Loucy (cell line): ENCODE data around the gene BEND5.
A peak's percentile ranks its signal among the peaks of the same experiment; 100 is the strongest.

Source experiments
- H2AFZ ChIP-seq: fragments of 200-600 bp; sonication (generic); 2 replicates; pipeline ENCODE4 v1.6.0; 2016; ENCODE audit warnings: antibody characterized with exemption, mild to moderate bottlenecking, low read length, moderate library complexity
- H3F3A ChIP-seq: fragments of 200-600 bp; 2 replicates; pipeline ENCODE4 v1.6.0; 2016; ENCODE audit warnings: antibody characterized with exemption, low read depth, mild to moderate bottlenecking
- H3K27me3 ChIP-seq: fragments of 200-600 bp; sonication (generic); 2 replicates; pipeline ENCODE4 v1.6.1; 2014; ENCODE audit warnings: low read length, mild to moderate bottlenecking; ENCODE audit not compliant: insufficient read depth, poor library complexity, severe bottlenecking
- H3K36me3 ChIP-seq: fragments of 200-600 bp; sonication (generic); 2 replicates; pipeline ENCODE4 v1.6.1; 2016; ENCODE audit warnings: low read length; ENCODE audit not compliant: insufficient read depth
- H3K4me1 ChIP-seq: fragments of 200-600 bp; sonication (generic); 2 replicates; pipeline ENCODE4 v1.5.1; 2014; ENCODE audit warnings: low read length, mild to moderate bottlenecking; ENCODE audit not compliant: insufficient read depth, poor library complexity, severe bottlenecking
- H3K4me2 ChIP-seq: fragments of 200-600 bp; sonication (generic); 2 replicates; pipeline ENCODE4 v1.6.0; 2014; ENCODE audit warnings: antibody characterized with exemption, low read length, low read depth, mild to moderate bottlenecking; ENCODE audit not compliant: poor library complexity, severe bottlenecking
- H3K4me3 ChIP-seq: fragments of 200-600 bp; sonication (generic); 2 replicates; pipeline ENCODE4 v1.5.1; 2014; ENCODE audit warnings: low read length, mild to moderate bottlenecking, mixed read lengths; ENCODE audit not compliant: poor library complexity, severe bottlenecking
- H3K79me2 ChIP-seq: fragments of 200-600 bp; sonication (generic); 2 replicates; pipeline ENCODE4 v1.6.1; 2014; ENCODE audit warnings: low read length; ENCODE audit not compliant: insufficient read depth
- H3K9ac ChIP-seq: fragments of 200-600 bp; sonication (generic); 2 replicates; pipeline ENCODE4 v1.6.0; 2014; ENCODE audit warnings: mild to moderate bottlenecking, low read depth, low read length, moderate library complexity; ENCODE audit not compliant: poor library complexity, severe bottlenecking
- H3K9me2 ChIP-seq: fragments of 200-600 bp; sonication (generic); replicated peaks from 2 replicates; pipeline ENCODE4 v1.6.1; 2016; ENCODE audit warnings: low read depth, low read length, mixed read lengths
- H3K9me3 ChIP-seq: fragments of 200-600 bp; sonication (generic); 2 replicates; pipeline ENCODE4 v1.6.1; 2014; ENCODE audit warnings: mild to moderate bottlenecking, antibody characterized with exemption, low read length, low read depth; ENCODE audit not compliant: insufficient read depth
- H4K20me1 ChIP-seq: fragments of 200-600 bp; sonication (generic); 2 replicates; pipeline ENCODE4 v1.6.0; 2014; ENCODE audit warnings: antibody characterized with exemption, low read length, mild to moderate bottlenecking; ENCODE audit not compliant: insufficient read depth, poor library complexity, severe bottlenecking
- EZH2phosphoT487 ChIP-seq: fragments of 200-600 bp; IDR thresholded peaks from 2 replicates; pipeline ENCODE4 v1.6.1; 2018; ENCODE audit warnings: antibody characterized with exemption, mild to moderate bottlenecking, moderate library complexity, borderline replicate concordance
- TF ChIP-seq, protein P1 (sequence below): fragments of 200-600 bp; sonication (generic); conservative IDR thresholded peaks from 2 replicates; pipeline ENCODE4 v1.5.1; 2014; ENCODE audit warnings: mild to moderate bottlenecking, antibody characterized with exemption, low read length

Gene BEND5, protein sequence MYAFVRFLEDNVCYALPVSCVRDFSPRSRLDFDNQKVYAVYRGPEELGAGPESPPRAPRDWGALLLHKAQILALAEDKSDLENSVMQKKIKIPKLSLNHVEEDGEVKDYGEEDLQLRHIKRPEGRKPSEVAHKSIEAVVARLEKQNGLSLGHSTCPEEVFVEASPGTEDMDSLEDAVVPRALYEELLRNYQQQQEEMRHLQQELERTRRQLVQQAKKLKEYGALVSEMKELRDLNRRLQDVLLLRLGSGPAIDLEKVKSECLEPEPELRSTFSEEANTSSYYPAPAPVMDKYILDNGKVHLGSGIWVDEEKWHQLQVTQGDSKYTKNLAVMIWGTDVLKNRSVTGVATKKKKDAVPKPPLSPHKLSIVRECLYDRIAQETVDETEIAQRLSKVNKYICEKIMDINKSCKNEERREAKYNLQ

DNA sequence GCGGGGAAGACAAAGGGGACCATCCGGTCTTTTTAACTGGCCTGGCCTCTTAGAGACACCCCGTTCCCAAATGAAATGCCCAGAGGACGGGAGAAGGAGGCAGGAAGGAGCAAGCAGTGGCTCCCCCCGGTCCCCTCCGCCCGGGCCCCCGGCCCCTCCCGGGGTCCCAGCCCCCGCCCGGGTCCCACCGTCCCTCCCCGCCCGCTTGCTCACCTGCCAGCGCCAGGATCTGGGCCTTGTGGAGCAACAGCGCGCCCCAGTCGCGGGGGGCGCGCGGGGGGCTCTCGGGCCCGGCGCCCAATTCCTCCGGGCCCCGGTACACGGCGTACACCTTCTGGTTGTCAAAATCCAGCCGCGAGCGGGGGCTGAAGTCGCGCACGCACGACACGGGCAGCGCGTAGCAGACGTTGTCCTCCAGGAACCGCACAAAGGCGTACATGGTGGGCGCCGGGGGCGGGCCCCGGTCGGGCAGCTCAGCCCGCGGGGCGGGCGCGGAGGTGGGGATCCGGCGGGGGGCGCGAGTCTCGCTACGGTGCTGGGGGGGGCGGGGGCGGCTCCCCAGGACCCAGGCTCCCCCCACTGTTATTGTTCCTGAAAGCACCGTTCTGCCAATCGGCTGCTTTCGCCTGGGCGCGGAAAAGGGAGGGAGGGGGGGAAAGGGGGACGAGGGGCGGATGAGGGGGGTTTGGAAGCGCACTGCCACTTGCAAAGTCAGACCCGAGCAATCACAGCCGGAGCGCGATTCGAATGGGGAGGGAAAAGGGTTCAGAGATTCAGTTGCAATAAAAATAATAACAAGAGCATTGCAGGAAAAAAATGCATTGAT lies at the start of gene BEND5:
BEND5 (minus strand) TSS at position 499 of the 826 bp plus-strand sequence; CDS start at position 439, 60 bp downstream.
- peaks cover 33% of the 10 kb centered on the region for H4K20me1 ChIP-seq
- H3K4me1 ChIP-seq, result peaks cover 48% of the 10 kb centered on the region
- H2AFZ ChIP-seq, result peak within 1 kb of the TSS; percentile 98
- H3K79me2 ChIP-seq, result peaks cover 64% of the 10 kb centered on the region
- H3F3A ChIP-seq, result no peaks in the 10 kb centered on the region
- H3K27me3 ChIP-seq, result no peaks in the 10 kb centered on the region
- no peaks in the 10 kb centered on the region for H3K9me2 ChIP-seq
- H3K9me3 ChIP-seq, result no peaks in the 10 kb centered on the region
- peak within 1 kb of the TSS; percentile 95 for H3K4me3 ChIP-seq
- peak within 1 kb of the TSS; percentile 85 for H3K9ac ChIP-seq
- TF ChIP-seq, protein P1, sequence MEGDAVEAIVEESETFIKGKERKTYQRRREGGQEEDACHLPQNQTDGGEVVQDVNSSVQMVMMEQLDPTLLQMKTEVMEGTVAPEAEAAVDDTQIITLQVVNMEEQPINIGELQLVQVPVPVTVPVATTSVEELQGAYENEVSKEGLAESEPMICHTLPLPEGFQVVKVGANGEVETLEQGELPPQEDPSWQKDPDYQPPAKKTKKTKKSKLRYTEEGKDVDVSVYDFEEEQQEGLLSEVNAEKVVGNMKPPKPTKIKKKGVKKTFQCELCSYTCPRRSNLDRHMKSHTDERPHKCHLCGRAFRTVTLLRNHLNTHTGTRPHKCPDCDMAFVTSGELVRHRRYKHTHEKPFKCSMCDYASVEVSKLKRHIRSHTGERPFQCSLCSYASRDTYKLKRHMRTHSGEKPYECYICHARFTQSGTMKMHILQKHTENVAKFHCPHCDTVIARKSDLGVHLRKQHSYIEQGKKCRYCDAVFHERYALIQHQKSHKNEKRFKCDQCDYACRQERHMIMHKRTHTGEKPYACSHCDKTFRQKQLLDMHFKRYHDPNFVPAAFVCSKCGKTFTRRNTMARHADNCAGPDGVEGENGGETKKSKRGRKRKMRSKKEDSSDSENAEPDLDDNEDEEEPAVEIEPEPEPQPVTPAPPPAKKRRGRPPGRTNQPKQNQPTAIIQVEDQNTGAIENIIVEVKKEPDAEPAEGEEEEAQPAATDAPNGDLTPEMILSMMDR, result no peak
- no peak for TF ChIP-seq EZH2phosphoT487
- H3K4me2 ChIP-seq, result peak within 1 kb of the TSS; percentile 97
- H3K36me3 ChIP-seq, result no peaks in the 10 kb centered on the region

DNA sequence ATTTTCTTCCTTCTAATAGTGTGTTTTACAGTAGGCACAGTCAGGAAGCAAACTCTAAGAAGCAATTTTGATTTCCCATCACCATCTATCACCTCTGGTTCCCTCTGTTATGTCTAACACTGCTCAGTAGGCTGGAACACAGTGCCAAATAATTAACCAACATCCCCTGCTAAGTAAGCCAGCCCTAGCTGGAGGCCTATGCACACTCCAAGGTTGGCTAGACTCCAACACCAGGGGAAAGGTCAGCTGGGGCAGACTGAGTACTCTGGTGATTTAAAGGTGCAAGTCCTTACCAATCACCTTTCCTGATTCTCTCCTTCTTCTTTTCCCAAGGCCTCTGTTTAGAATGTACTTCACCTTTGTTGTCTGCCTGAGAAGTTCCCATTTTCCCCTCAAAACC lies 46.5 kb upstream of the BEND5 start:
- no peaks in the 10 kb centered on the region for H3K9me2 ChIP-seq
- TF ChIP-seq EZH2phosphoT487, result no peak
- TF ChIP-seq, protein P1, result no peak
- H3K9me3 ChIP-seq, result no peaks in the 10 kb centered on the region
- no peaks in the 10 kb centered on the region for H4K20me1 ChIP-seq
- H2AFZ ChIP-seq, result no peak overlapping the region
- H3K4me1 ChIP-seq, result no peaks in the 10 kb centered on the region
- no peaks in the 10 kb centered on the region for H3K79me2 ChIP-seq
- no peaks in the 10 kb centered on the region for H3F3A ChIP-seq
- H3K27me3 ChIP-seq, result no peaks in the 10 kb centered on the region
- no peak overlapping the region for H3K9ac ChIP-seq
- H3K4me3 ChIP-seq, result no peak overlapping the region
- H3K36me3 ChIP-seq, result no peaks in the 10 kb centered on the region
- no peak overlapping the region for H3K4me2 ChIP-seq

DNA sequence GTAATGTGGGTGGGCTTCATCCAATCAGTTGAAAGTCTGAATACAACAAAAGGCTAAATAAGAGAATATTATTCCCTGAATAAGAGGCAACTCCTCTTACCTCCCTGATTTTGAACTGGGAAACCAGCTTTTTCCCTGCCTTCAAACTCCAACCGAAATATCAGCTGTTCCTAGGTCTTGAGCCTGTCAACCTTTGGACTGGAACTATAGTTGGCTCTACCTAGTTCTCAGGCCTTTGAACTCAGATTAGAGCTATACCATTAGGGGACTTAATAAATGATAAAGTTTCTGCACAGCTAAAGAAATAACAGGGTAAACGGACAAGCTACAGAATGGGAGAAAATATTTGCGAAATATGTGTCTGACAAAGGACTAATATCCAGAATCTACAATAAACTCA lies 43.8 kb upstream of the BEND5 start:
- Histone ChIP-seq H2AFZ (no peak overlapping the region), H4K20me1 (no peaks in the 10 kb centered on the region), H3K27me3 (no peaks in the 10 kb centered on the region), H3K4me1 (no peaks in the 10 kb centered on the region), H3F3A (no peaks in the 10 kb centered on the region), H3K79me2 (no peaks in the 10 kb centered on the region), H3K36me3 (no peaks in the 10 kb centered on the region), H3K4me2 (no peak overlapping the region), H3K4me3 (no peak overlapping the region), H3K9me2 (no peaks in the 10 kb centered on the region), H3K9ac (no peak overlapping the region), H3K9me3 (no peaks in the 10 kb centered on the region)
- TF ChIP-seq, protein P1, result no peak
- TF ChIP-seq EZH2phosphoT487, result no peak
